DMS114 treated with DMSO at 0.1 percent for 48 hours (cell line): ENCODE measurements around the gene ATP8A2.
"Not testable (repeated sequence)": the region's sequence is repeated elsewhere in the genome, so short reads cannot be mapped to it uniquely, and the experiment has no call there.

Source experiments
- DNase-seq: peaks from one replicate; lab custom pipeline; 2025; ENCODE audit not compliant: unreplicated experiment; lab: John Stamatoyannopoulos, UW

The ATP8A2 gene

GRCh38 chr13:25762281-25762680, 390.5 kb downstream of the ATP8A2 start:
- no peak for DNase-seq

DNA sequence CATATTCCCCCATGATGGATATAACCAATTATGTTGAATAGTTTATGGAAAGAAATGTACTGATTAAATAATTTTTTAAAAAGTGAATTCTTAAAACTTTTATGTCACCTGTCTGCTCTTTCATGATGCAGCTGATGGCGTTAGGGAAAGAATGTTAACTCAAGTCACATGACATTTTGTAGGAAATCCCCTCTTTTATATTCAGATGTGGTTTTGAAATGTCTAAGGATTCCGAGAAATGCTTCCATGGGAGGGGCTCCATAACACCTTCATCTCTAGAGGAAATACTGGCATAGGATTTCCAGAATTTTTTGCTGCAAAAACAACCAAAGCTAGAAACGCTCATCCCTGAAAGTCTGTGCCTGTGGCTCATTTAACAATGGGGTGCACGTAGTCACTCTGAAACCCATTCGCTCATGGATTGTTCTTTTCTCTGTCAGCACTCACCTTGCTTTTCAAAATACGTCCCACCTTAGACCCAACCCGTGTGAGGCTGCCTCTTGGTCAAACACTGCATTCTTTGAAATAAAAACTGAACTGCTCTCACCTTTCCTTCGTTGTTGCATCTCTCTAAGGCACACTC, 391.1 kb downstream of the ATP8A2 start:
- no peak for DNase-seq

GRCh38 chr13:25764378-25764777, 392.6 kb downstream of the ATP8A2 start:
- DNase-seq = no peak

DNA sequence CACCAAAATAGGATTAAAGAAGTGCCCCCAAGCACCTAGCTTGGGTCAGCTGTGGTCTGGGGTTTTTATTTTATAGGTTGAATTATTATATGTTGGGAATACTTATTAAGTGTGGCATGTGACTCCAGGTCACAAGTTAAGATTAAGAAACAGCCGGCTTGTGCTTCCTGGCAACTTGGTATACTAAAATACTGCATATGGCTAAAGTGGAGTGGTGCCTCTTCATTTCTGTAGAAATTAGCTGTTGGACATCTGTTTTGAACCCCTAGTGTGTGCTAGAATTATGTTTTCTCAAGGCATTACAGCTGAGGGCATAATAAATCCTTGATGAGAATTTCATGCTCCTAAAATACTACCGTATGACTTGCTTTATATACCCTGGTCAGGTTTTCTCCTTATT, 393.5 kb downstream of the ATP8A2 start:
- DNase-seq = no peak

GRCh38 chr13:25766576-25766975, 394.8 kb downstream of the ATP8A2 start:
- DNase-seq = no peak

DNA sequence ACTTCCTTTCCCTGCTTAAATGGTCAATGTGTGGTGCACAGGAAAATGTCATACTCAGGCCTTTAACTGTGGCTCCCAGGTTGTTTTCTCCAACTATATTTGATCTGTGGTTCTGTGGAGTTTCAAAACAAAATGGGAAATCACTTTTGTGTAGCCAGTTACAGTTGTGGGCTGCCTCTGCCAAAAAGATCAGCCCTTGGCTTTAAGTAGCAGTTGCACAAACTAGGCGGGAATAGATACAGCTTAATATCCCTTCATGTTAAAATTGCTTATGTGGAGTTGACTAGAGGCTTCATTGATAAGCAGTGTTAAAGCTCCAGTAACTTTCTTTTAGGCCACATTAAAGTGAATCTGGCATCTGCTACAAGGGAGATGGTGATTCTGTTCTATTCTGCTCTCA, 395.2 kb downstream of the ATP8A2 start:
- DNase-seq = no peak

GRCh38 chr13:25768376-25768775, 396.6 kb downstream of the ATP8A2 start:
- no peak for DNase-seq

DNA sequence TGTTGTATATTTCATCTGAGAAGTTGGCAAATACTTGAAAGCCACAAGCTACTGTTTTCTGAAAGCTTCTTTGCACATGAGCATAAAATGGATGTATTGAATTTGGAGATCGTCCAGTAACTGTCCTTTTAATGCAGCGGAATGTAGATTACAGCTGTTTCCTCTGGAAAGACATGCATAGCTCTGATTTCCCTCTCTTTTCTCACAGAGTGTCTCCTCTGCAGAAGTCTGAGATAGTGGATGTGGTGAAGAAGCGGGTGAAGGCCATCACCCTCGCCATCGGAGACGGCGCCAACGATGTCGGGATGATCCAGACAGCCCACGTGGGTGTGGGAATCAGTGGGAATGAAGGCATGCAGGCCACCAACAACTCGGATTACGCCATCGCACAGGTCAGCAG, 397.1 kb downstream of the ATP8A2 start:
- DNase-seq = no peak

DNA sequence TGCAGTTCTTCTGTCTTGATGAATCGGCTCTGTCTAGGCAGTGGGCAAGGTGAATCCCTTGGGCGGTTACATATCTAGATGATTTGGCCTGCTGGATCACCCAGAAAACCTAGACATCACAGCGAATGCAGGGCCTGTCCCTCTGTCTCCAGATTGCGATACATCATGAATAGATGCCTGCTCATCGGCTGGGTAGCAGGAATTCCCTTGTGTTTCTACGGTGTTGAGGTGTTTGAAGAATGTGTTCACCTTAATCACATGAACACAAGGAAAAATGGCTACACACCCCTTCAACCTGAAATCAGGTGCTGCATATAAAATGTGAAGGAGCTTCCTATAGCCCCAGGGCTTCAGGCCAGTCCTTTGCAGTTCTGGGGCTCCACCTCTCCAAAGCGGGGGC, 398.8 kb downstream of the ATP8A2 start:
- no peak for DNase-seq

- DNase-seq = no peak
These were observed 399.4 kb downstream of the ATP8A2 start for GRCh38 chr13:25771202-25771601.

GRCh38 chr13:25771641-25772478, 400.1 kb downstream of the ATP8A2 start:
- no peak for DNase-seq

- not testable (repeated sequence) for DNase-seq
These were observed 400.8 kb downstream of the ATP8A2 start for GRCh38 chr13:25772534-25772933.

- not testable (repeated sequence) for DNase-seq
These were observed 402.3 kb downstream of the ATP8A2 start for GRCh38 chr13:25774056-25774455.

DNA sequence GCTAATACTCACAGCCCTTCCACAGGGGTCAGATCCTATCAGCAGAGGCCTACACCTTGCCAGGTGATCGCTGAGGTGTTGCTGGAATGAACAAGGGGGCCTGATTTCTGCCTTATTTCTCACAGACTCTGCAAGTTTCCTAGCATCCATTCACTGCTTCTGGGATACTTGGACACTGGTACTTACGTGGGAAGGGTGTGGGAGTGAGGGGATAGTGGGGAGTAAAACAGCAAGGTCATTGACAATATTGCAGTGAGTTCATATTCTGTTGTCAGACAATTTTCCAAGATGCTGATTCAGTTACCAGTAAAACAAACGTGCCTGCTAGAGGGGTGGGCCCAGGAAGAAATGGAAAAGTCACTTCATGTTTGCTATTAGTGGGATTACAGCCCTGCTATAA, 403.5 kb downstream of the ATP8A2 start:
- no peak for DNase-seq

DNA sequence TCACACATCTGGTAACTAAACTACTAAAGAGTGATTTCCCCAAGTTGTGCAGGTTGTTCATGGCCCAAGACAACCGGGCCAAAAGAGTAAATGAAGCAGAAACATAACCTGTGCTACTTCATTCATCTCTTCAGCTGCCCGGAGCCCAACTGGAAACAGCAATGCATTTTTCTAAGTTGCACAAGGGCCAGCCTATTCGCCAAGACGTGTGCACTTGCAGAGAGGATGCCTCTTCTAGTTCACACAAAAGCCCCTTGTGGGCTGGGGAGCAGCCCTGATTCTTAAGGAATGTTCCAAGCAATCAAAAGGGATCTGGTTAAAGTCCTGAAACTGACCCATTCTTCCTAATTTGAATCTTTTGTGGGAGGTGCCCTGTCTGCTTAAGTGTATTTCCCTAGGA, 404.2 kb downstream of the ATP8A2 start:
- no peak for DNase-seq

DNA sequence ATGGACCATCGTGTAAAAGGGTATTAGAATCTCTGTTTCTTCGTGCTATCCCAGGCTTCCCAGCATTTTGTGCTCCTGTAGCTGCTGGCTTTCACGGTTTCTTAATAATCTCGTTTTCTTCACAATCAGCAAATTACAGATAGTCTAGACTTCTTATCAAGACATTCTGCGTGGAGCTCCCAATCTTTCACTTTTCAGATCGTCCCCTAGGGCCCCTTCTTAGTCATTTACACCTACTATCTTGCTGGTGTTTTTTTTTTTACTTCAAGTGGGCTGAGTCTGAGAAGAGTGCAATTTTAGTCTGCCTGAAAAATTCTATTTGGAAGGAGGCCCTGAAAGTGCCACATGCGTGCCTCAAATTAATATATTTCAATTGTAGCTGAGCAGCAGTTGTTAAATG, 404.9 kb downstream of the ATP8A2 start:
- no peak for DNase-seq

DNA sequence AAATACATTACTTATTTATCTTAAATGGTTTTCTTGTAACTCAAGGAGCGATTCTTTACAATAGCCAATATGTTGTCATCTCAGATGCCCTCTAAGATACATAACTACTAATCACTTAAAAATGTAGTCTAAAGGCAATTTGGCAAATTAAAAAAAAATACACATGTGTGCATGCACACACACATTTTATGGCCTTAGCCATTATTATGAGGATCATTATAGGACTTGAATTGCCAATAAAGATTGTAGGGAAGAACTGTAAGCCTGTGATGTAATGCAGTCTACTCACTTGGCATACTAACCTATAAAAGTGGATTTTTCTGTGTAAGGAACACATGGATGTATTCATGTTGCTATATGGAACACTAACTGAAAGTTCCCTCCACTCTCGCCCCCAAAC, 405.7 kb downstream of the ATP8A2 start:
- no peak for DNase-seq

GRCh38 chr13:25778365-25778764, 406.6 kb downstream of the ATP8A2 start:
- DNase-seq = no peak

- DNase-seq = no peak
These were observed 407.1 kb downstream of the ATP8A2 start for GRCh38 chr13:25778808-25779305.

DNA sequence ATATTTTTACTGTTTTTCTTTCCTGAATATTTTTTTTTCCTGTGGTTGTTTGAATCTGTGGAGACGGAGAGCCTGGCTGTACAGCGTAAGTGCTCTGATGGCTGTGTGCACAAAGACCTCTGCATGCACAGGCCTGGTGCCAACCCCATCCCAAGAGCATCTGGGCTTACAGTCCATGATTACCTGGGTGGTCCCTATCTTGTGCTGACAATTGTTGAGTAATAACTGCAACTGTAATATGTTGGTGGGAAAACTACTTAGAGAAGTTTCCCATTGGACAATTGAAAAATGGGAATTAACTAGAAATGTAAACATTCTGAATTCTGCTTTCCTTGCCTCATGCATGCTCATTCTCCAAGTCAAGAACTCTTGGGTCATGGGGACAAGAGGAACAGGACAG, 411.3 kb downstream of the ATP8A2 start:
- DNase-seq = no peak

DNA sequence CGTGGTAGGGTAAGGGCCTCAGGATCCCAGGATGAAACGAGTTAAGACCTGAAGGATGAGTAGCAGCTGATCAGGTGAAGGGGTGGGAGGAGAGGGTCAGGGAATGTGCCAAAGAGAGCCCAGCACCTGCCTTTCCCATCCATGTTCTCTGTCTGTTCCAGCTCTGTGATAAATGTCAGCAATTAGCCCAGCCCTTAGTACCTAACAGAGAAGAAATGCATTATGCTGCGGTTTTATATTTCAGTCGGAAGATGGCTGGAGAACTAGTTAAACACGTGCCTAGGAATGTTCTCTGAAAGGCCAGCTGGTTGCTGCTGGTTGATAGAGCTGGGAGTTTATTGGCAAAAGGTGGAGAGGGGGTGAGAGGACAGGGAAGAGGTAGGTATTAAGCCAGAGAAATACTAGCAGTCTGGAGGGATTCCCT, 411.8 kb downstream of the ATP8A2 start:
- no peak for DNase-seq

GRCh38 chr13:25784119-25784518, 412.3 kb downstream of the ATP8A2 start:
- DNase-seq = no peak
